NCI-H2227 treated with DMSO at 0.1 percent for 48 hours (cell line): ENCODE results near the gene C1orf226.
"Not testable (repeated sequence)": the region's sequence is repeated elsewhere in the genome, so short reads cannot be mapped to it uniquely, and the experiment has no call there.

Experiments used
- DNase-seq: peaks from one replicate; lab custom pipeline; 2025; lab: John Stamatoyannopoulos, UW

The C1orf226 gene

DNA sequence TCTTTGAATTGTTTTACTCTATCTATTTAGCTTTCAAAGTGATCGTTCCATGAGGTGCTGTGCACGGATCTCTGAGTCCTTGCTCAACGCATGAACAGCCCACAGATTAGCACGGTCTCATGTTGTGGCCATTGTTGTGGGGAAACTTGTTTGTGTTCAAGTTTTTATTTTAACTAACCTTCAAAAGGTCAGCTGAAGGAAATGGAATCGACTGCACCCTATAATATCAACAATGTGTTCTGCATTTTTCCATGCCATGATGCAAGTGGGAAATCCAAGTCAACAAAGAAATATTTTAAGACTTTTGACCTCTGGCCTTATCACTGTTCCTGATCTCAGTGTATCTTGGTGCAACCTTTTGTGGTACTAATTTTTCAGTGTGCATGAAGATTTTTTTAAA, 24.3 kb downstream of the C1orf226 start:
- DNase-seq, result no peak

DNA sequence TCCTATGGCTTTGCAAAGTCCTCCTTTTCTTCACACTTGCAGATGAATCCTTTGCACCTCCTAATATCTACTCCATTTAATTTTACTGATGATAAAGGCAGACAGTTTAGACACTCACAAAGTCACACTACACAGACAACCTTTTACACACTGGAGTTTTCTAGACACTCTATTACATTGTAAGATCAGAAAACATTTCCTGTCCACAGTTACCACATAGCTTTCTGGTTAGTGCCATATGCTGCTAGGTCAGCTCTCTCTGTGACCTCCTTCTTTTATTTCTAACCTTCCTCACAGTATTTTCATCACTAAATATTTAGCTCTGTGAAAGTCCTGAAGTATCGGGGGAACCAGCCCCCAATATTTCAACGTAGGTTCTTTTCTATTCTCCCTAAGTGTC, 25.3 kb downstream of the C1orf226 start:
- no peak for DNase-seq

GRCh38 chr1:162407539-162407938, 26.0 kb downstream of the C1orf226 start:
- DNase-seq, result no peak

GRCh38 chr1:162412002-162412401, 30.5 kb downstream of the C1orf226 start, which contains the start of gene SH2D1B:
Gene SH2D1B (minus strand): TSS chr1:162412136. CDS start chr1:162412016, 120 bp downstream.
- no peak for DNase-seq

- no peak for DNase-seq
Observed at GRCh38 chr1:162416215-162416614, 34.7 kb downstream of the C1orf226 start.

GRCh38 chr1:162416909-162417308, 35.4 kb downstream of the C1orf226 start:
- DNase-seq, result no peak

- no peak for DNase-seq
Observed at GRCh38 chr1:162417650-162418049, 36.1 kb downstream of the C1orf226 start.

GRCh38 chr1:162418584-162418983, 37.1 kb downstream of the C1orf226 start:
- DNase-seq, result not testable (repeated sequence)

DNA sequence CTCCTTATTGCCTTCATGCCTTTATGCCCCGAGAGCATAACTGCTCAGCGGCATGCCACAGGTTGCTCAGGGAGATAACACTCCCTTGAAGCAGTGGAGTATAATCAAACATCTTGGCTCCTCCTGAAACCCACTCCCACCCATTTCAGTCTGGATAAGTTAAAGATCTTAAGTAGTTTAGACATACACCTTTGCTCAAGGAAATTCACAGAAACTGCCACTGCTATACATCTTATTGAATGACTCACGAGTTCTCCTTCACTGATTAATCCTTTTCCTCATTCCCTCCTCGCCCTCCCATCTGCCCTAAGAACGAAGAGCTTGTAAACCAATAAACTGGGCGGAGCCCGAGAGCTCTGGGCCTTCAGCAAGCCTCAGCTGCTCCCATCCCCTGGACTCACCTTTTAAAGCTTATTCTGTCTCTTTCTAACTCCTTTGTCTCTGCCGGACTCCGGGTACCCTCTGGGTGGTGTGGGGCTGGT, 38.0 kb downstream of the C1orf226 start:
- DNase-seq, result not testable (repeated sequence)

GRCh38 chr1:162420120-162420519, 38.6 kb downstream of the C1orf226 start:
- DNase-seq, result no peak

GRCh38 chr1:162421258-162422164, 40.0 kb downstream of the C1orf226 start:
- no peak for DNase-seq

GRCh38 chr1:162422662-162423375, 41.3 kb downstream of the C1orf226 start:
- DNase-seq, result no peak

GRCh38 chr1:162430583-162430982, 49.1 kb downstream of the C1orf226 start:
- DNase-seq, result no peak

- not testable (repeated sequence) for DNase-seq
Observed at GRCh38 chr1:162432977-162433713, 51.6 kb downstream of the C1orf226 start.
